HepG2 (cell line): ENCODE measurements around the gene ZBTB7C. TPM values are rescaled to one million over a fixed set of nuclear protein-coding genes. Genes with fewer than 3 reads are reported as not detected.

Experiments
- ATAC-seq: fragments of 200-7000 bp; cut with Tn5 transposase; 3 replicates; pipeline ENCODE4 v1.9.1; 2020; ENCODE audit warnings: mild to moderate bottlenecking, moderate library complexity
- BruUV-seq: library from RNA; stranded (reverse); fragments of 400-500 nt; replicated peaks from 2 replicates; lab custom pipeline; 2021; lab: Mats Ljungman, UMichigan
- CTCF ChIA-PET: fragments of 300-600 bp; formaldehyde crosslinking; extraction: SDS; loops from one replicate; lab custom pipeline; 2021; ENCODE audit warnings: low total read pairs, inconsistent platforms, low intra/inter-chr PET ratio; lab: Yijun Ruan, JAX
- POLR2A ChIA-PET: fragments of 350-600 bp; sonication (Branson Sonifier 250); formaldehyde crosslinking; loops from one replicate; lab custom pipeline; 2020; ENCODE audit warnings: antibody characterized with exemption, inconsistent platforms; lab: Yijun Ruan, JAX
- DNase-seq: peaks from one replicate; pipeline ENCODE4 v3.0.0-alpha.2; 2015; ENCODE audit warnings: low spot score
- FAIRE-seq: peaks from 3 replicates; lab custom pipeline; 2011; peaks lifted over from hg19 to GRCh38; lab: Jason Lieb, UNC
- H2AFZ ChIP-seq: one replicate; pipeline ENCODE4 v1.6.1; 2011; ENCODE audit warnings: low read length, inconsistent platforms
- H3K27ac ChIP-seq: fragments of 300-600 bp; 3 replicates; pipeline ENCODE4 v1.8.0; 2011; ENCODE audit warnings: mixed run types, mild to moderate bottlenecking, mixed read lengths, low read length, inconsistent platforms; ENCODE audit not compliant: insufficient read depth; ENCODE audit errors: extremely low read length
- H3K27me3 ChIP-seq, 2 experiments: fragments of 200-600 bp in 1 of 2; 2 replicates in 1 of 2; 3 replicates in 1 of 2; pipeline versions ENCODE4 v1.6.0 to v1.8.0; 2011; ENCODE audit warnings: low read length in 2 of 2, mild to moderate bottlenecking in 2 of 2, moderate library complexity in 2 of 2, inconsistent platforms in 1 of 2; ENCODE audit not compliant: insufficient read depth in 2 of 2, control insufficient read depth in 1 of 2
- H3K36me3 ChIP-seq, 2 experiments: fragments of 200-600 bp in 1 of 2; replicated peaks in 1 of 2; 2 replicates in 1 of 2; 3 replicates in 1 of 2; pipeline versions ENCODE4 v1.5.1 to v1.8.0; 2011; ENCODE audit warnings: low read length in 2 of 2, inconsistent platforms in 1 of 2; ENCODE audit not compliant: insufficient read depth in 2 of 2, control insufficient read depth in 1 of 2
- H3K4me1 ChIP-seq: 2 replicates; pipeline ENCODE4 v1.5.1; 2012; ENCODE audit warnings: low read length, inconsistent platforms; ENCODE audit not compliant: insufficient read depth
- H3K4me2 ChIP-seq: 2 replicates; pipeline ENCODE4 v1.6.0; 2011; ENCODE audit warnings: low read depth, low read length, inconsistent platforms
- H3K4me3 ChIP-seq, 3 experiments: fragments of 200-600 bp in 1 of 3; sonication (generic), shearing (Covaris generic) in 1 of 3; replicated peaks in 1 of 3; 2 replicates each; pipeline ENCODE4 v1.5.1; 2011 to 2016; ENCODE audit warnings: low read length in 3 of 3, inconsistent platforms in 2 of 3, low read depth in 2 of 3, mild to moderate bottlenecking in 2 of 3, control low read depth in 1 of 3, mixed read lengths in 1 of 3; ENCODE audit not compliant: insufficient read depth in 1 of 3
- H3K79me2 ChIP-seq: one replicate; pipeline ENCODE4 v1.6.1; 2011; ENCODE audit warnings: low read length, inconsistent platforms; ENCODE audit not compliant: insufficient read depth
- H3K9ac ChIP-seq: 2 replicates; pipeline ENCODE4 v1.6.0; 2011; ENCODE audit warnings: mild to moderate bottlenecking, low read depth, low read length, inconsistent platforms; ENCODE audit not compliant: insufficient read depth
- H3K9me3 ChIP-seq: 2 replicates; pipeline ENCODE4 v1.5.1; 2012; ENCODE audit warnings: mild to moderate bottlenecking, low read length
- H4K20me1 ChIP-seq: 2 replicates; pipeline ENCODE4 v1.6.0; 2011; ENCODE audit warnings: inconsistent platforms, mild to moderate bottlenecking, low read length, moderate library complexity; ENCODE audit not compliant: insufficient read depth
- AHDC1 ChIP-seq: sonication (generic); formaldehyde crosslinking; IDR thresholded peaks from 2 replicates; pipeline ENCODE4 v1.5.1; 2020; ENCODE audit warnings: mild to moderate bottlenecking, missing genetic modification reagents, borderline replicate concordance
- DNMT3B ChIP-seq: conservative IDR thresholded peaks from 2 replicates; pipeline ENCODE4 v1.6.1; 2016; ENCODE audit warnings: missing biosample characterization, control low read depth
- FOXJ3 ChIP-seq: sonication (generic); formaldehyde crosslinking; IDR thresholded peaks from 2 replicates; pipeline ENCODE4 v1.4.0; 2020; ENCODE audit warnings: missing genetic modification reagents, mild to moderate bottlenecking, borderline replicate concordance
- ZBTB40 ChIP-seq, 2 experiments: fragments of 450-650 bp in 1 of 2; sonication (generic) in 1 of 2; formaldehyde crosslinking in 1 of 2; IDR thresholded peaks; 2 replicates each; pipeline versions ENCODE4 v1.6.1 to v1.8.0; 2016 to 2022; ENCODE audit warnings: antibody characterized with exemption in 1 of 2, mild to moderate bottlenecking in 1 of 2, missing genetic modification reagents in 1 of 2
- ZNF790 ChIP-seq: sonication (generic); formaldehyde crosslinking; IDR thresholded peaks from 2 replicates; pipeline ENCODE4 v1.8.0; 2022; ENCODE audit warnings: missing genetic modification reagents, mild to moderate bottlenecking, borderline replicate concordance
- WGBS: methylation state at CpG from one replicate; pipeline ENCODE4 v1.1.6; 2017; ENCODE audit warnings: low lambda C conversion rate; 5-methylcytosine and 5-hydroxymethylcytosine counted together
- in situ Hi-C: cut with HindIII; loops from 2 replicates; pipeline ENCODE4 v1.10.0; 2017; ENCODE audit warnings: low pct_unique_long_range_greater_than_20kb; ENCODE audit not compliant: extremely low pct_ligation_motif_present
- intact Hi-C: fragments of 100-400 bp; cut with micrococcal nuclease; formaldehyde crosslinking; loops from one replicate; pipeline ENCODE4 v1.10.0; 2022; ENCODE audit not compliant: unreplicated experiment
- polyA plus RNA-seq, 8 experiments: library from polyadenylated mRNA; depleted of rRNA in 3 of 8; stranded (reverse) in 7 of 8; unstranded in 1 of 8; fragments of >200 nt; fragmentation: Illumina TruSeq in 4 of 8; extraction: Trizol in 4 of 8; gene quantifications; 2 replicates each; pipeline versions ENCODE4 v1.2.1 to v1.2.3, GENCODE V29; 2011 to 2016; ENCODE audit warnings: low read depth in 4 of 8, missing spikeins in 1 of 8, mixed read lengths in 1 of 8; ENCODE audit not compliant: insufficient read depth in 1 of 8
- total RNA-seq, 5 experiments: library from RNA; depleted of rRNA; stranded (reverse); fragments of >200 nt; fragmentation: Illumina TruSeq; extraction: Trizol; gene quantifications; 2 replicates each; pipeline ENCODE4 v1.2.3, GENCODE V29; 2016; ENCODE audit warnings: low read depth in 1 of 5

The ZBTB7C gene
- total and polyA plus RNA-seq, 2 of the 13 experiments (the other 11 are each of a cell fraction or from before 2014, with no cell fraction given) = 0.01 to 0.04 TPM

GRCh38 chr18:48135436-48135966 is 273.7 kb downstream of the ZBTB7C start:
- BruUV-seq = no TSS peak
- intact Hi-C loops (no loop called here), in situ Hi-C loops (no loop called here)
- H3K36me3 ChIP-seq = no peaks in the 10 kb centered on the region
- no peaks in the 10 kb centered on the region for H3K9me3 ChIP-seq
- no peak overlapping the region for H3K27ac ChIP-seq
- FAIRE-seq (no peak), ATAC-seq (no peak), DNase-seq (no peak)
- H3K27me3 ChIP-seq = peaks cover 7 to 48% of the 10 kb centered on the region in 2 experiments; a peak in 4 of 5 replicates
- H3K4me1 ChIP-seq = no peaks in the 10 kb centered on the region; the same call in 1 of the 2 replicates
- no peak overlapping the region for H3K4me3 ChIP-seq
- POLR2A ChIA-PET = no interaction called here
- H3K4me2 ChIP-seq = no peak overlapping the region
- H3K9ac ChIP-seq = no peak overlapping the region
- no peaks in the 10 kb centered on the region for H4K20me1 ChIP-seq
- CTCF ChIA-PET = no interaction called here
- 76% methylated on average over 14 of the region's 14 CpGs for WGBS
- H3K79me2 ChIP-seq = no peaks in the 10 kb centered on the region
- no peak overlapping the region for H2AFZ ChIP-seq
- TF ChIP-seq FOXJ3 = no peak
- no peak for TF ChIP-seq ZBTB40 (IDR thresholded peaks at IDR 0.05)
- TF ChIP-seq ZBTB40 (CRISPR knock-in tag; IDR thresholded peaks at IDR 0.05) = no peak
- TF ChIP-seq AHDC1 (CRISPR knock-in tag) = no peak
- no peak for TF ChIP-seq DNMT3B (CRISPR knock-in tag)
- TF ChIP-seq ZNF790 (CRISPR knock-in tag) = no peak
